Esophagus squamous epithelium (tissue), 5 donors: ENCODE data around the gene SEPTIN2. TPM values are rescaled to one million over a fixed set of nuclear protein-coding genes. Genes with fewer than 3 reads are reported as not detected.

ENCODE experiments used
- DNase-seq: peaks from one replicate; lab custom pipeline; 2025; lab: John Stamatoyannopoulos, UW
- H3K27ac ChIP-seq, 4 donors: fragments of 200-600 bp; sonication (generic); one replicate each; pipeline ENCODE4 v1.5.1; 2016 to 2019; ENCODE audit warnings: mild to moderate bottlenecking in 1 of 4
- H3K27me3 ChIP-seq, 4 donors: fragments of 200-600 bp; sonication (generic); 1 replicate in 3 of 4; 2 replicates in 1 of 4; pipeline versions ENCODE4 v1.5.1 to v1.6.0; 2017 to 2021; ENCODE audit warnings: antibody characterized with exemption in 1 of 4
- H3K36me3 ChIP-seq, 3 donors: fragments of 200-600 bp; sonication (generic); one replicate each; pipeline ENCODE4 v1.5.1; 2016 to 2019
- H3K4me1 ChIP-seq, 3 donors: fragments of 200-600 bp; sonication (generic); one replicate each; pipeline ENCODE4 v1.5.1; 2017 to 2019
- H3K4me3 ChIP-seq, 4 donors: fragments of 200-600 bp; sonication (generic); 1 replicate in 3 of 4; 2 replicates in 1 of 4; pipeline ENCODE4 v1.5.1; 2016 to 2019; ENCODE audit warnings: mild to moderate bottlenecking in 2 of 4, moderate library complexity in 1 of 4
- H3K9me3 ChIP-seq, 3 donors: fragments of 200-600 bp; sonication (generic); one replicate each; pipeline ENCODE4 v1.5.1; 2016 to 2019
- CTCF ChIP-seq, 6 experiments: fragments of 450-650 bp in 4 of 6; fragments of 200-600 bp in 2 of 6; sonication (generic) in 2 of 6; IDR thresholded peaks; one replicate each; pipeline ENCODE4 v1.5.1; 2016 to 2019; ENCODE audit warnings: antibody characterized with exemption in 6 of 6, mild to moderate bottlenecking in 4 of 6, moderate library complexity in 4 of 6
- POLR2A ChIP-seq, 4 donors: fragments of 450-650 bp; IDR thresholded peaks; one replicate each; pipeline ENCODE4 v1.6.1; 2017; ENCODE audit warnings: antibody characterized with exemption in 4 of 4, mild to moderate bottlenecking in 4 of 4, moderate library complexity in 3 of 4
- WGBS, 2 donors: methylation state at CpG; one replicate each; pipeline ENCODE4 v1.1.5; 2018; 5-methylcytosine and 5-hydroxymethylcytosine counted together
- intact Hi-C: fragments of 100-400 bp; cut with DNase I; formaldehyde crosslinking; loops from one replicate; pipeline ENCODE4 v1.15.0; 2022
- total RNA-seq, 4 donors: library from RNA; depleted of rRNA; stranded (reverse); fragments of >200 nt; gene quantifications; one replicate each; pipeline ENCODE4 v1.1.0, GENCODE V29; 2016
- donor health status: DM: yes; HTN: yes; CAD: no.

Gene SEPTIN2
- total RNA-seq, 4 donors from 2014 or later: 95.9 to 236 (median 185) TPM

- 80 to 91% methylated on average over 5 of the region's 5 CpGs for WGBS, 2 donors
- Histone ChIP-seq H3K27me3 (no peaks in the 10 kb centered on the region), H3K36me3 (peaks cover 0 to 12% (median 0%) of the 10 kb centered on the region in 3 donors), H3K9me3 (no peaks in the 10 kb centered on the region), H3K4me1 (peaks cover 0 to 20% (median 0%) of the 10 kb centered on the region in 3 donors), H3K4me3 (no peak overlapping the region), H3K27ac (no peak overlapping the region)
- no peak for DNase-seq
- intact Hi-C loops: no loop called here
- TF ChIP-seq CTCF (IDR thresholded peaks at IDR 0.05) (no peak), POLR2A (IDR thresholded peaks at IDR 0.05) (no peak)
These were observed 17.1 kb upstream of the SEPTIN2 start for GRCh38 chr2:241298673-241299072.

- DNase-seq: no peak
- no peaks in the 10 kb centered on the region for H3K9me3 ChIP-seq
- H3K4me1 ChIP-seq: peaks cover 0 to 29% (median 0%) of the 10 kb centered on the region in 3 donors
- H3K4me3 ChIP-seq: no peak overlapping the region
- no peaks in the 10 kb centered on the region for H3K27me3 ChIP-seq
- intact Hi-C loops: no loop called here
- peaks cover 0 to 12% (median 0%) of the 10 kb centered on the region in 3 donors for H3K36me3 ChIP-seq
- 66 to 75% methylated on average over 3 to 7 of the region's 12 CpGs for WGBS, 2 donors
- TF ChIP-seq POLR2A (IDR thresholded peaks at IDR 0.05): no peak
- TF ChIP-seq CTCF (IDR thresholded peaks at IDR 0.05): no peak
- H3K27ac ChIP-seq: no peak overlapping the region
These were observed 15.7 kb upstream of the SEPTIN2 start for GRCh38 chr2:241300000-241300399.

GRCh38 chr2:241302083-241302482 lies 13.6 kb upstream of the SEPTIN2 start:
- H3K27ac ChIP-seq: no peak overlapping the region
- peaks cover 0 to 7% (median 0%) of the 10 kb centered on the region in 3 donors for H3K36me3 ChIP-seq
- 88 to 89% methylated on average over 3 of the region's 3 CpGs for WGBS, 2 donors
- no peak for DNase-seq
- no peaks in the 10 kb centered on the region for H3K9me3 ChIP-seq
- intact Hi-C loops: no loop called here
- peaks cover 0 to 42% (median 0%) of the 10 kb centered on the region in 3 donors for H3K4me1 ChIP-seq
- TF ChIP-seq POLR2A (IDR thresholded peaks at IDR 0.05) (no peak), CTCF (IDR thresholded peaks at IDR 0.05) (no peak)
- no peak overlapping the region for H3K4me3 ChIP-seq
- no peaks in the 10 kb centered on the region for H3K27me3 ChIP-seq

GRCh38 chr2:241302759-241303651 lies 12.7 kb upstream of the SEPTIN2 start:
- intact Hi-C loops: no loop called here
- no peak overlapping the region for H3K4me3 ChIP-seq
- DNase-seq: no peak
- H3K4me1 ChIP-seq: peaks cover 0 to 44% (median 0%) of the 10 kb centered on the region in 3 donors
- no peaks in the 10 kb centered on the region for H3K36me3 ChIP-seq
- no peaks in the 10 kb centered on the region for H3K9me3 ChIP-seq
- H3K27me3 ChIP-seq: no peaks in the 10 kb centered on the region
- WGBS, 2 donors: 91 to 95% methylated on average over 6 to 9 of the region's 13 CpGs
- TF ChIP-seq POLR2A (IDR thresholded peaks at IDR 0.05): no peak
- TF ChIP-seq CTCF (IDR thresholded peaks at IDR 0.05): no peak
- no peak overlapping the region for H3K27ac ChIP-seq

GRCh38 chr2:241304039-241304670 lies 11.6 kb upstream of the SEPTIN2 start:
- 55 to 64% methylated on average over 5 of the region's 5 CpGs for WGBS, 2 donors
- no peaks in the 10 kb centered on the region for H3K9me3 ChIP-seq
- H3K27ac ChIP-seq: no peak overlapping the region
- H3K36me3 ChIP-seq: no peaks in the 10 kb centered on the region
- intact Hi-C loops: no loop called here
- H3K4me1 ChIP-seq: peaks cover 0 to 53% (median 0%) of the 10 kb centered on the region in 3 donors
- H3K4me3 ChIP-seq: no peak overlapping the region
- H3K27me3 ChIP-seq: no peaks in the 10 kb centered on the region
- no peak for DNase-seq
- TF ChIP-seq CTCF (IDR thresholded peaks at IDR 0.05) (no peak), POLR2A (IDR thresholded peaks at IDR 0.05) (no peak)
